ENCODE results near the gene CSRP2.

The CSRP2 gene

GRCh38 chr12:76863005-76863670 lies 15.7 kb downstream of the CSRP2 start:
- no peak for DNase-seq (ENCODE audit: low read depth in 2 of 2)

GRCh38 chr12:76860256-76860655 lies 18.6 kb downstream of the CSRP2 start:
- DNase-seq (ENCODE audit: low read depth in 2 of 2), result no peak

- no peak for DNase-seq (ENCODE audit: low read depth in 2 of 2)
These were observed 19.2 kb downstream of the CSRP2 start for GRCh38 chr12:76859611-76860010.

- DNase-seq (ENCODE audit: low read depth in 2 of 2), result no peak
These were observed 22.7 kb downstream of the CSRP2 start for GRCh38 chr12:76856018-76856644.

GRCh38 chr12:76855271-76855670 lies 23.5 kb downstream of the CSRP2 start:
- DNase-seq (ENCODE audit: low read depth in 2 of 2), result no peak

- DNase-seq (ENCODE audit: low read depth in 2 of 2), result no peak
These were observed 26.7 kb downstream of the CSRP2 start for GRCh38 chr12:76852106-76852505.

GRCh38 chr12:76848132-76848531 lies 30.7 kb downstream of the CSRP2 start:
- DNase-seq (ENCODE audit: low read depth in 2 of 2), result no peak

- DNase-seq (ENCODE audit: low read depth in 2 of 2), result no peak
These were observed 31.6 kb downstream of the CSRP2 start for GRCh38 chr12:76847260-76847659.

- no peak for DNase-seq (ENCODE audit: low read depth in 2 of 2)
These were observed 42.2 kb downstream of the CSRP2 start for GRCh38 chr12:76836633-76837032.

- DNase-seq (ENCODE audit: low read depth in 2 of 2), result no peak
These were observed 48.4 kb downstream of the CSRP2 start for GRCh38 chr12:76830436-76830835.

- no peak for DNase-seq (ENCODE audit: low read depth in 2 of 2)
These were observed 57.8 kb downstream of the CSRP2 start for GRCh38 chr12:76820888-76821482.

- no peak for DNase-seq (ENCODE audit: low read depth in 2 of 2)
These were observed 64.8 kb downstream of the CSRP2 start for GRCh38 chr12:76813972-76814371.

GRCh38 chr12:76813265-76813664 lies 65.6 kb downstream of the CSRP2 start:
- no peak for DNase-seq (ENCODE audit: low read depth in 2 of 2)

- no peak for DNase-seq (ENCODE audit: low read depth in 2 of 2)
These were observed 66.8 kb downstream of the CSRP2 start for GRCh38 chr12:76811976-76812375.

- no peak for DNase-seq (ENCODE audit: low read depth in 2 of 2)
These were observed 68.0 kb downstream of the CSRP2 start for GRCh38 chr12:76810671-76811419.
